Progenitor cell of endocrine pancreas (in vitro differentiated cells): ENCODE measurements around the gene UTP11. TPM values are rescaled to one million over a fixed set of nuclear protein-coding genes. Genes with fewer than 3 reads are reported as not detected.

ENCODE experiments used
- DNase-seq: peaks from one replicate; pipeline ENCODE4 v3.0.0; 2021; ENCODE audit warnings: low spot score; ENCODE audit not compliant: unreplicated experiment
- H3K27ac Mint-ChIP-seq: 2 replicates; pipeline ENCODE4 v1.8.0; 2021; ENCODE audit warnings: mild to moderate bottlenecking, moderate library complexity, mixed read lengths
- H3K27me3 Mint-ChIP-seq: 2 replicates; pipeline ENCODE4 v1.8.0; 2021; ENCODE audit warnings: mixed read lengths
- H3K36me3 Mint-ChIP-seq: 2 replicates; pipeline ENCODE4 v1.8.0; 2022; ENCODE audit warnings: mixed read lengths; ENCODE audit not compliant: insufficient read depth
- H3K4me1 Mint-ChIP-seq: 2 replicates; pipeline ENCODE4 v1.8.0; 2021; ENCODE audit warnings: low read depth, mixed read lengths
- H3K4me3 Mint-ChIP-seq: 2 replicates; pipeline ENCODE4 v1.8.0; 2021; ENCODE audit warnings: low read depth, mild to moderate bottlenecking, moderate library complexity, mixed read lengths
- H3K9me3 Mint-ChIP-seq: 2 replicates; pipeline ENCODE4 v1.8.0; 2021; ENCODE audit warnings: low read depth, mixed read lengths
- total RNA-seq: library from RNA; stranded (reverse); gene quantifications from 2 replicates; pipeline ENCODE4 v1.2.1, GENCODE V29; 2021
- TF ChIP-seq, protein P1 (sequence below): fragments of 200-600 bp; sonication (generic); IDR thresholded peaks from one replicate; pipeline ENCODE4 v1.5.0; 2021; ENCODE audit warnings: antibody characterized with exemption, mild to moderate bottlenecking; ENCODE audit not compliant: unreplicated experiment

Gene UTP11
- total RNA-seq, 1 donor from 2014 or later = 23.8 TPM

GRCh38 chr1:38025664-38026063, 13.1 kb downstream of the UTP11 start:
- peaks cover 19% of the 10 kb centered on the region for H3K36me3 Mint-ChIP-seq
- no peaks in the 10 kb centered on the region for H3K9me3 Mint-ChIP-seq
- TF ChIP-seq, protein P1, sequence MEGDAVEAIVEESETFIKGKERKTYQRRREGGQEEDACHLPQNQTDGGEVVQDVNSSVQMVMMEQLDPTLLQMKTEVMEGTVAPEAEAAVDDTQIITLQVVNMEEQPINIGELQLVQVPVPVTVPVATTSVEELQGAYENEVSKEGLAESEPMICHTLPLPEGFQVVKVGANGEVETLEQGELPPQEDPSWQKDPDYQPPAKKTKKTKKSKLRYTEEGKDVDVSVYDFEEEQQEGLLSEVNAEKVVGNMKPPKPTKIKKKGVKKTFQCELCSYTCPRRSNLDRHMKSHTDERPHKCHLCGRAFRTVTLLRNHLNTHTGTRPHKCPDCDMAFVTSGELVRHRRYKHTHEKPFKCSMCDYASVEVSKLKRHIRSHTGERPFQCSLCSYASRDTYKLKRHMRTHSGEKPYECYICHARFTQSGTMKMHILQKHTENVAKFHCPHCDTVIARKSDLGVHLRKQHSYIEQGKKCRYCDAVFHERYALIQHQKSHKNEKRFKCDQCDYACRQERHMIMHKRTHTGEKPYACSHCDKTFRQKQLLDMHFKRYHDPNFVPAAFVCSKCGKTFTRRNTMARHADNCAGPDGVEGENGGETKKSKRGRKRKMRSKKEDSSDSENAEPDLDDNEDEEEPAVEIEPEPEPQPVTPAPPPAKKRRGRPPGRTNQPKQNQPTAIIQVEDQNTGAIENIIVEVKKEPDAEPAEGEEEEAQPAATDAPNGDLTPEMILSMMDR = no peak
- H3K27me3 Mint-ChIP-seq = no peaks in the 10 kb centered on the region
- H3K4me3 Mint-ChIP-seq = no peak overlapping the region
- H3K4me1 Mint-ChIP-seq = peaks cover 16% of the 10 kb centered on the region
- no peak for DNase-seq
- peak overlapping the region; percentile 41 for H3K27ac Mint-ChIP-seq

DNA sequence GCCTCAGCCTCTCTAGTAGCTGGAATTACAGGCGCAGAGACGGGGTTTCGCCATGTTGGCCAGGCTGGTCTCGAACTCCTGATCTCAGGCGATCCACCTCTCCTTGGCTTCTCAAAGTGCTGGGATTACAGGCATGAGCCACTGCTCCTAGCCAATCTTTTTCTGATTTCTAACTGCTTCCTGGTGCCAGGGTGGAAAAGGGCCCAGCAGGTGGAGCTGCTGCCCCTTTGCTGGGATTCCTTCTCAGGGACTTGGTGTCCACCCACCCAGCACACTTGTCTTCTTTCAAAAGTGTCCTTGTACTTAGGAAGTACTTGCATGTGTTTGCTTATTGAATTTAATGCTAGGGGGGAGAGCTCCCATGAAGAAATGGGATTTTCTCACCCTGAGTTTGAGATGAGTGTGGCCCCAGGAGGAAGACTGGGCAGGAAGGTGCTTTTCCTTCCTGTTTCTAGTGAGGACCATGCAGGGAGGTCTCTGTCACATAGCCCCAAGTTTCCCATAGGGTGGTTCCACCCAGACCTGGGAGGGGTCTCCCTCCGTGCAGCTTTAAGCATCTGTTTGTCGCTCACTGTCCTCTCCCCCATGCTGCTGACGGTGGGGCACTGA, 14.2 kb downstream of the UTP11 start:
- peaks cover 19% of the 10 kb centered on the region for H3K4me1 Mint-ChIP-seq
- H3K4me3 Mint-ChIP-seq = no peak overlapping the region
- TF ChIP-seq, protein P1 = peak; percentile 81
- H3K27me3 Mint-ChIP-seq = no peaks in the 10 kb centered on the region
- H3K27ac Mint-ChIP-seq = no peak overlapping the region
- peaks cover 19% of the 10 kb centered on the region for H3K36me3 Mint-ChIP-seq
- peak; percentile 44 for DNase-seq
- H3K9me3 Mint-ChIP-seq = no peaks in the 10 kb centered on the region

DNA sequence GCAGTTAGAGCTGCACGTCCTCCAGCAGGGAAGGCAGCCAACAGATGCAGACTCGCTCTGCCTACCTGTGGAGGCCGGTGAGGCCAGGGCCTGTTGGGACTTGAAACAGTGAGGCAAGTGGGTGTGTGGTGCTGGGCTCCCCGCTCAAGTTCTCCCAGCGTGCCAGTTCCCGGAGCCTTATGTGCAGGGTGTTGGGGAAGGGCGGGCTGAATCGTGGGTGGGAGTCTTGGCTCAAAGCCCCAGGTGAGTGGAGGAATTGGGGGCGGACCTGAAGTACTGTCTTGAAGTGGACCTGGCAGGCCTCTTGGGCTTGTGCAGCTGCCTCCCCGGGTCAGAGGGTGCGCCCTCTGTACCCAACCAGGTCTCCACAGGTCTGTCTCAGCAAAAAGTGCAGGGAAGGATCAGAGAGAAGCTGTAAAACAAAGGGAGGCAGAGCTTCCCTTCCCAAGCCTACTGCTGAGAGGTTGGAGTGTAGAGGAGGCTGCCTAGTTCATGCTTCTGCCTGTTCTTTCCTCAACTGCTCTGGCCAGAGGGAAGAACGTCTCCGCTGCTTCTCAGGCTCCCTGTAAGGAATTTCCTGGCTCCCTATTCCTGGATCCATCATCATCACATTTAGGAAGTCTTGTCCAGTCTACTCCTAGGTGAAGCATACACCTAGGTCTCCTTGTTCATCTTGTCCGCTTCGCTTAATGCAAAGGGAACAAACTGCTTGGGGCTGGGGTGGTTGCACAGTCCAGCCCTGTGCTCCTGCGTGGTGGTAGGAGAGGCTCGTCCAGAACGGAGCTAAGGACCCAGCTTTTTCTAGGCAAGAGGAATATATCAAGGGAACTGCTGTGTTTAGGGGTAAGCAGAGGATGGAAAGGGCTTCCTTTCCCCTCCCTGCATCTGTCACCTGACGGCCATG, 14.9 kb downstream of the UTP11 start:
- TF ChIP-seq, protein P1 = no peak
- Mint-ChIP-seq H3K27ac (no peak overlapping the region), H3K4me3 (no peak overlapping the region), H3K36me3 (peaks cover 14% of the 10 kb centered on the region), H3K27me3 (no peaks in the 10 kb centered on the region), H3K9me3 (no peaks in the 10 kb centered on the region), H3K4me1 (peaks cover 20% of the 10 kb centered on the region)
- DNase-seq = no peak

- H3K27me3 Mint-ChIP-seq = no peaks in the 10 kb centered on the region
- TF ChIP-seq, protein P1 = no peak
- no peak overlapping the region for H3K27ac Mint-ChIP-seq
- DNase-seq = no peak
- H3K4me3 Mint-ChIP-seq = no peak overlapping the region
- no peaks in the 10 kb centered on the region for H3K9me3 Mint-ChIP-seq
- peaks cover 10% of the 10 kb centered on the region for H3K36me3 Mint-ChIP-seq
- H3K4me1 Mint-ChIP-seq = peaks cover 20% of the 10 kb centered on the region
Observed at GRCh38 chr1:38028105-38028591, 15.6 kb downstream of the UTP11 start.

DNA sequence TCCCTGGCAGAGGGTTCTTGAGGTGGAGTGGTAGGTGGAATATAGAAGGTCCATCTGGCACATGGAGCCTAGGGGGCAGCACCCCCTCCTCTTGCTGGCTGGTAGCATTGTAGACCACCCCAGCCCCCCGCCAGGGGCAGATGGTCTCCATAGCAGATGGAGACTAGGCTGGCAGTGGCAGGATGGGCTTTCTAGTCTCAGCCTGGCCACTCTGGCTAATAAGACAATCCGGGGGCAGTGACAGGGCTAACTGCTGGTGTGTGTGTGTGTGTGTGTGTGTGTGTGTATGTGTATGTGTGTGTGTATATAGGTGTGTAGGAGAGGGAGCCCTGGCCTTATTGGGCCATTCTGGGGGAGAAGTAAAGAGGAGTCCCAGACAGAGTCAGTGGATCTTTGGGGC, 16.1 kb downstream of the UTP11 start:
- Mint-ChIP-seq H3K4me3 (no peak overlapping the region), H3K27me3 (no peaks in the 10 kb centered on the region), H3K27ac (no peak overlapping the region), H3K36me3 (peaks cover 10% of the 10 kb centered on the region), H3K9me3 (no peaks in the 10 kb centered on the region), H3K4me1 (peaks cover 20% of the 10 kb centered on the region)
- TF ChIP-seq, protein P1 = no peak
- DNase-seq = no peak
